Measurements from ENCODE around the gene MVB12B. TPM values are rescaled to one million over a fixed set of nuclear protein-coding genes. Genes with fewer than 3 reads are reported as not detected.
A peak's percentile ranks its signal among the peaks of the same experiment; 100 is the strongest.

Gene MVB12B
- total and polyA plus RNA-seq, 9 donors: 7.0 to 23.1 (median 17.8) TPM

DNA sequence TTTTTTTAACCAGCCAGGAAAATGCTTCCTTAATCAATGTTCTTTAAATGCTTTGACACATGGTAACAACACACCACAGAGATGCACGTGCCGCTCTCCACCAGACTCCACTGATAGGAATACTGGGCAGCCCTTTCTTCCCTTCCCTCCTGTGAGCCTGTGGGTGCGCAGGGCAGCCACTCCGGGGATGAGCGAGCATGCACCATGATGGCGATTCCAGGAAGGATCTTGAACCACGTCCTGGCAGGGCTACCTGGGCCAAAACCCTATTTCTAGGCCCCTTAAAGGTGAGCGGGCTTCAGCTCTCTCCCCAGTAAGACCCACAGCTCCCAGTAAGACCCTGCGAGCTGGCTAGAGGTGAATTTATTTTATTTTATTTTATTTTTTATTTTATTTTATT lies 128.2 kb downstream of the MVB12B start:
- H3K4me1 ChIP-seq (ENCODE audit: insufficient read depth): peaks cover 2% of the 10 kb centered on the region
- H3K9me3 ChIP-seq: no peaks in the 10 kb centered on the region
- WGBS, 3 donors: 98% methylated on average over 9 of the region's 9 CpGs
- H3K4me3 ChIP-seq: no peak overlapping the region
- intact Hi-C loops (cut with DNase I): no loop called here
- no peak for TF ChIP-seq CTCF (IDR thresholded peaks at IDR 0.05)
- peak in 1 of 5 donors; percentile 3 for DNase-seq
- H3K27ac ChIP-seq: no peak overlapping the region
- H3K27me3 ChIP-seq: no peaks in the 10 kb centered on the region
- no peaks in the 10 kb centered on the region for H3K36me3 ChIP-seq

GRCh38 chr9:126456441-126457174 lies 130.0 kb downstream of the MVB12B start:
- Histone ChIP-seq H3K4me3 (no peak overlapping the region), H3K27ac (no peak overlapping the region), H3K4me1 (ENCODE audit: insufficient read depth) (peaks cover 4% of the 10 kb centered on the region), H3K9me3 (no peaks in the 10 kb centered on the region), H3K36me3 (no peaks in the 10 kb centered on the region), H3K27me3 (no peaks in the 10 kb centered on the region)
- intact Hi-C loops (cut with DNase I): no loop called here
- WGBS, 3 donors: 80 to 83% (median 81%) methylated on average over 16 of the region's 16 CpGs
- peak in 1 of 5 donors; percentile 5 for DNase-seq
- TF ChIP-seq EP300 (IDR thresholded peaks at IDR 0.05) (no peak), POLR2A (IDR thresholded peaks at IDR 0.05) (no peak), CTCF (IDR thresholded peaks at IDR 0.05) (no peak)

- H3K4me1 ChIP-seq (ENCODE audit: insufficient read depth): peaks cover 4% of the 10 kb centered on the region
- no peaks in the 10 kb centered on the region for H3K27me3 ChIP-seq
- H3K36me3 ChIP-seq: no peaks in the 10 kb centered on the region
- DNase-seq: peak in 1 of 5 donors; percentile 11
- H3K27ac ChIP-seq: no peak overlapping the region
- TF ChIP-seq CTCF (IDR thresholded peaks at IDR 0.05) (no peak), EP300 (IDR thresholded peaks at IDR 0.05) (no peak), POLR2A (IDR thresholded peaks at IDR 0.05) (no peak)
- H3K4me3 ChIP-seq: no peak overlapping the region
- 97 to 100% (median 99%) methylated on average over 5 of the region's 5 CpGs for WGBS, 3 donors
- no peaks in the 10 kb centered on the region for H3K9me3 ChIP-seq
- intact Hi-C loops (cut with DNase I): no loop called here
Observed at GRCh38 chr9:126457175-126457547, 130.5 kb downstream of the MVB12B start.

DNA sequence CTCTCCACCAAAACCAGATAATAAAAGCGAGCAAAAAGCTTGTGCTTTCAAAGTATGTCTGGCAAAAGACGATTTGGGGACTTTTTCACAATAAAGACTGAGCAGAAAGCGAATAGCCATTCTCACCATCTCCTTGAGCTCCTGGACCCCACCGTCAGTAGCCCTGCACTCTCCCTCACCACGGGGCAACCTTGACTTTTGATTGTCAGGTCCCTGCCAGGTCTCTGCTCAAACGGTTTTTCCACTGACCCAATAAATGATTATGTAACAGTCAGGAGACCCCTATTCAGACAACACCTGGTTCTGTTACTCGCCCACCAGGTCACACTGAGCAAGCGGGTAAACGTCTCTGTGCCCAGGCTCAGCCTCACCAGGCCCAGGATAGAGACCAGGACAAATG lies 131.3 kb downstream of the MVB12B start:
- H3K36me3 ChIP-seq: no peaks in the 10 kb centered on the region
- peak in 1 of 5 donors; percentile 2 for DNase-seq
- TF ChIP-seq CTCF (IDR thresholded peaks at IDR 0.05) (no peak), EP300 (IDR thresholded peaks at IDR 0.05) (no peak), POLR2A (IDR thresholded peaks at IDR 0.05) (no peak)
- H3K4me1 ChIP-seq (ENCODE audit: insufficient read depth): peaks cover 2% of the 10 kb centered on the region
- no peaks in the 10 kb centered on the region for H3K27me3 ChIP-seq
- H3K4me3 ChIP-seq: no peak overlapping the region
- intact Hi-C loops (cut with DNase I): no loop called here
- H3K27ac ChIP-seq: no peak overlapping the region
- 87 to 89% (median 88%) methylated on average over 9 of the region's 9 CpGs for WGBS, 3 donors
- no peaks in the 10 kb centered on the region for H3K9me3 ChIP-seq
